ENCODE data around the gene PIP5K1B.

Gene PIP5K1B

DNA sequence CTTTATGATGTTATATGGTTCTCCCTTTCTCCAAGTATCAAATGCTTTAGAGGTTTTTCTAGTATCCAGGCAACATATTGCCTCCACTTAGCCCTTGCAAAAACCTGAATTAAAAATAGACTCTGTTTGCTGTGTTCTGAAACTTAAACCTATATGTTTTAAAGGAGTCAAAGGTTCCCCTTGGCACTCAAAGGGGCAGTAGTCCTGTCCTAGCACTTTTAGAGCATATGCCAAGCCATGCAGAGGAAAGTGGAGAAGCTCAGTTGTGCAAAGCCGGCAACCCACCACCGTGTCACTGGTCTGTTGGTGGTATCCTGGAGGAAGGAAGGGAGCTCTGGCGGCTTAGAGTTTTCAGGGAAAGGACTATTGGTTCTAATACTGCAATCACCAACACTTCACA, 154.3 kb downstream of the PIP5K1B start:
- H3K27ac ChIP-seq = no peak overlapping the region
- CTCF ChIA-PET = no interaction called here
- POLR2A ChIA-PET (ENCODE audit: low non-redundant PET) = no interaction called here
- TF ChIP-seq, protein P1, sequence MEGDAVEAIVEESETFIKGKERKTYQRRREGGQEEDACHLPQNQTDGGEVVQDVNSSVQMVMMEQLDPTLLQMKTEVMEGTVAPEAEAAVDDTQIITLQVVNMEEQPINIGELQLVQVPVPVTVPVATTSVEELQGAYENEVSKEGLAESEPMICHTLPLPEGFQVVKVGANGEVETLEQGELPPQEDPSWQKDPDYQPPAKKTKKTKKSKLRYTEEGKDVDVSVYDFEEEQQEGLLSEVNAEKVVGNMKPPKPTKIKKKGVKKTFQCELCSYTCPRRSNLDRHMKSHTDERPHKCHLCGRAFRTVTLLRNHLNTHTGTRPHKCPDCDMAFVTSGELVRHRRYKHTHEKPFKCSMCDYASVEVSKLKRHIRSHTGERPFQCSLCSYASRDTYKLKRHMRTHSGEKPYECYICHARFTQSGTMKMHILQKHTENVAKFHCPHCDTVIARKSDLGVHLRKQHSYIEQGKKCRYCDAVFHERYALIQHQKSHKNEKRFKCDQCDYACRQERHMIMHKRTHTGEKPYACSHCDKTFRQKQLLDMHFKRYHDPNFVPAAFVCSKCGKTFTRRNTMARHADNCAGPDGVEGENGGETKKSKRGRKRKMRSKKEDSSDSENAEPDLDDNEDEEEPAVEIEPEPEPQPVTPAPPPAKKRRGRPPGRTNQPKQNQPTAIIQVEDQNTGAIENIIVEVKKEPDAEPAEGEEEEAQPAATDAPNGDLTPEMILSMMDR (conservative IDR thresholded peaks at IDR 0.05; ENCODE audit: low read depth) = no peak
- DNase-seq (ENCODE audit: low spot score) = no peak

DNA sequence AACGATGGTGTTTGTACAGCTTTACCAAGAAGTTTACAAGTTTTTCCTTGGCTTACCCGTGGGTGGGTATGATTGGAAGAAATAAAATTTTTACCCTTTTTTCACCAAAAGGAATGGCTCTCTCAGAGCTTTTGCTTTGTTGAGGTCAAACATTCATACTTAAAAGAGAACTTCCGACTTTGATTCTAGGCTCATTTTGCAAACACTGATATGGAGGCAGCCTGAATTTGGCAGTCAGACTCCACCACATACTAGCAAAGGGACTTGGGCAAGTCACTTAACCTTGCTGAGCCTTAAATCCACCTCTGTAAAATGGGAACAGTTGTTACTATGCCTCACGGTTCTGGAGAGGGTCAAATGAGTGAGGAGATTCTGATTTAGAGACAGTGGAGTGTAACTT, 155.4 kb downstream of the PIP5K1B start:
- TF ChIP-seq, protein P1 (conservative IDR thresholded peaks at IDR 0.05; ENCODE audit: low read depth) = no peak
- no peak for DNase-seq (ENCODE audit: low spot score)
- ChIA-PET POLR2A (ENCODE audit: low non-redundant PET) (no interaction called here), CTCF (no interaction called here)
- no peak overlapping the region for H3K27ac ChIP-seq

DNA sequence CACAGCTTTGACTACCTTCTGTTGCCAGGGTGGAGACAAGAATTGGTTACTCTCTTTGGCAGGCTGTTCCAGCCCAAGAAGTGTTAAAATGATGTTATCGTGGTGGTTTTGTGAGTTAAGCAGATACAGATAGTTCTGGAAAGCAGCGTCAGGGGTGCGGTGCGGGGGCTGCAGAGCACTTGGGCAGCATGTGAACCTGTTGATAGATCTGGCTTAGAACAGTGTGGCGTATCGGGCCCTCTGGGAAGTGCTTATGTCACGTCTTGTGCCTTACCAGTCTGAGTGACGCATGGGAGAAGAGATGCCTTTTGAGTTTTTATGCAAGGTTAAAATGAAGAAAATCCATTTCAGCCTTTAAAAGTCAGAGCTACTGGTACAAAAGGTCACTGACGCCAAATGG, 156.4 kb downstream of the PIP5K1B start:
- TF ChIP-seq, protein P1 (conservative IDR thresholded peaks at IDR 0.05; ENCODE audit: low read depth) = no peak
- no peak for DNase-seq (ENCODE audit: low spot score)
- ChIA-PET POLR2A (ENCODE audit: low non-redundant PET) (no interaction called here), CTCF (no interaction called here)
- no peak overlapping the region for H3K27ac ChIP-seq

DNA sequence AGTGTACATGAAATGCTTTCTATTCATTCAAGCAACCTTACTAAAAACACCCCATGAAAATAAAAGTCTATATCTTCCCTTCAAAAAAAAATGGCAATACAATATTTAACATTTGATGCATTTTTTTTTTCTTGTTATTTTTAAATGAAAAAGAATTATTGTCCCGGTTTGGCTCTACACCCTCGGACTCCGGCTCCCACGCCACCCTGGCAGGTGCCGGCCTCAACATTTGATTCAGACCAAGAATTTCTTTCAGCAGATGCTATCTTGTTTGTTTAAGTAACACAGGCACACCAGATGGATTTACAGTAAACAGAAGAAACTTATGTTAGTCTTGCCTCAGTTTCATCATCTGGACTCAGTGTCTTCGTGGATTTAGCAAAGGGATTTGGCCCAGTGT, 162.0 kb downstream of the PIP5K1B start:
- H3K27ac ChIP-seq = no peak overlapping the region
- DNase-seq (ENCODE audit: low spot score) = no peak
- POLR2A ChIA-PET (ENCODE audit: low non-redundant PET) = no interaction called here
- CTCF ChIA-PET = no interaction called here
- TF ChIP-seq, protein P1 (conservative IDR thresholded peaks at IDR 0.05; ENCODE audit: low read depth) = no peak

DNA sequence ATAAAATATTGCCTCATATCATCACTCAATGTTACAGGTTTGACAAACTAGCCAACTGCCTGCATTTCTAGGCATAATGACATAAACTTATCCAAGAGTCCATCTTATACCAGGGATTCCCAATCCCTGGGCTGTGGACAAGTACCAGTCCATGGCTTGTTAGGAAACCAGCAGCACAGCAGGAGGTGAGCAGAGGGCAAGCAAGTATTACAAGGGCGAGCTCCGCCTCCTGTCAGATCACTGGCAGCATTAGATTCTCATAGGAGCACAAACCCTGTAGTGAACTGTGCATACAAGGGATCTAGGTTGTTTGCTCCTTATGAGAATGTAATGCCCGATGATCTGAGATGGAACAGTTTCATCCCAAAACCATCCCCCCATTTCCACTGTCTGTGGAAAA, 164.0 kb downstream of the PIP5K1B start:
- CTCF ChIA-PET = no interaction called here
- POLR2A ChIA-PET (ENCODE audit: low non-redundant PET) = no interaction called here
- no peak overlapping the region for H3K27ac ChIP-seq
- TF ChIP-seq, protein P1 (conservative IDR thresholded peaks at IDR 0.05; ENCODE audit: low read depth) = no peak
- no peak for DNase-seq (ENCODE audit: low spot score)

DNA sequence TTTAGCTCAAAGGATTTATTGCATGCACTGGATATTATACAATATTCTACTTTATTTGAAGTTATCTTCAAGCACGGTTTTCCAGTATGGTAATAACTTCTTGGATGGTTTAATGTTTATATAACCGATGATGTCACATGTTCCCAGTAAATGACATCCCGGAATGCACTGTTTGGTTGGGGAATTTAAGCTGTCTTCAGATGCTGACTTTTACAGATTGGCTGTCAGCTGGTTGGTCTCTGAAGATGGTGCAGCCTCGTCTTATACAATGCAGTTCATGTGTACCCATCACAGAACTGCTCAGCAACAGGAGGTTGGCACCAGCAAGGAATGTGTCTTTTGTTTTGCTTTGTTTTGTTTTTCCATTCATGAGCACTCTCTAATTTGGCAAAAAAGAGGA, 165.0 kb downstream of the PIP5K1B start:
- TF ChIP-seq, protein P1 (conservative IDR thresholded peaks at IDR 0.05; ENCODE audit: low read depth) = no peak
- H3K27ac ChIP-seq = no peak overlapping the region
- POLR2A ChIA-PET (ENCODE audit: low non-redundant PET) = no interaction called here
- CTCF ChIA-PET = no interaction called here
- DNase-seq (ENCODE audit: low spot score) = no peak

DNA sequence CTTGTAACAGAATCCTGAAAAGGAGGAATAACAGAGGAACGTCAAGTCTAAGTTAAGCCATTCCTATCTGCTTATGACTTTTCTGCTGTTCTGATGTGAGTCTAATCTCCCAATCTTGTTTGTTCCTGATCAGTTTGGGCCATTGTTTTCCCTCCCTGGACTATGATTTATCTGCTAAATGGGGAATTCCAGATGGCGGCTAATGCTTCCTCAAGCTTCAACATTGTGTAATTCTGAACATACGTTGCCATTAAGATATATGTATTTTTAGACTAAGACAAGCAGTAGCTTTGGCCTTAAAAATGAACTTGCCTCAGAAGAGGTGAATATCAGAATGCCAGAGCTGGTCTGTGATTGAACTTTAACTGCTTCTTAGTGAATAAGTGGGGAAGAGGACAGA, 166.2 kb downstream of the PIP5K1B start:
- CTCF ChIA-PET = interaction anchor here (0.6 to 0.9 kb wide), 4 partner anchors 46 to 780 kb away, joined by 3 to 5 read pairs (median 4); no protein-coding TSS in a partner anchor
- no peak overlapping the region for H3K27ac ChIP-seq
- DNase-seq (ENCODE audit: low spot score) = no peak

More for the DNA sequence above, 166.2 kb downstream of the PIP5K1B start:
- TF ChIP-seq, protein P1 (conservative IDR thresholded peaks at IDR 0.05; ENCODE audit: low read depth) = no peak
- POLR2A ChIA-PET (ENCODE audit: low non-redundant PET) = no interaction called here

Measured in RWPE1 (cell line).